DMS 273 treated with DMSO at 0.1 percent for 48 hours (cell line): ENCODE data around the gene ZNF782.
"Not testable (repeated sequence)": the region's sequence is repeated elsewhere in the genome, so short reads cannot be mapped to it uniquely, and the experiment has no call there.

ENCODE experiments used
- DNase-seq: peaks from one replicate; lab custom pipeline; 2025; lab: John Stamatoyannopoulos, UW

Gene ZNF782

GRCh38 chr9:96853781-96854650, at the start of gene ZNF782:
ZNF782 (minus strand) TSS chr9:96854514; CDS start chr9:96851961, 2,553 bp downstream.
- DNase-seq, result peak; percentile 89

GRCh38 chr9:96900010-96900409, 45.7 kb upstream of the ZNF782 start:
- DNase-seq, result not testable (repeated sequence)

GRCh38 chr9:96892131-96892530, 37.8 kb upstream of the ZNF782 start:
- DNase-seq, result no peak

GRCh38 chr9:96888591-96888990, 34.3 kb upstream of the ZNF782 start:
- no peak for DNase-seq

- DNase-seq, result no peak
Measured at GRCh38 chr9:96885424-96885823, 31.1 kb upstream of the ZNF782 start.

- DNase-seq, result no peak
Measured at GRCh38 chr9:96884443-96884842, 30.1 kb upstream of the ZNF782 start.

GRCh38 chr9:96883922-96884321, 29.6 kb upstream of the ZNF782 start:
- no peak for DNase-seq

GRCh38 chr9:96877269-96877668, 23.0 kb upstream of the ZNF782 start:
- no peak for DNase-seq

- peak; percentile 86 for DNase-seq
Measured at GRCh38 chr9:96875461-96876142, 21.3 kb upstream of the ZNF782 start.

- no peak for DNase-seq
Measured at GRCh38 chr9:96874947-96875460, 20.7 kb upstream of the ZNF782 start.

- no peak for DNase-seq
Measured at GRCh38 chr9:96874201-96874785, 20.0 kb upstream of the ZNF782 start.

GRCh38 chr9:96871176-96871575, 16.9 kb upstream of the ZNF782 start:
- DNase-seq, result no peak

GRCh38 chr9:96868709-96869108, 14.4 kb upstream of the ZNF782 start:
- no peak for DNase-seq

- DNase-seq, result no peak
Measured at GRCh38 chr9:96867079-96867804, 12.9 kb upstream of the ZNF782 start.

- not testable (repeated sequence) for DNase-seq
Measured at GRCh38 chr9:96865240-96865639, 10.9 kb upstream of the ZNF782 start.

GRCh38 chr9:96859461-96860198, 5.3 kb upstream of the ZNF782 start:
- DNase-seq, result no peak

- DNase-seq, result no peak
Measured at GRCh38 chr9:96858670-96859069, 4.4 kb upstream of the ZNF782 start.

- DNase-seq, result no peak
Measured at GRCh38 chr9:96858018-96858573, 3.8 kb upstream of the ZNF782 start.

GRCh38 chr9:96856363-96857286, 2.3 kb upstream of the ZNF782 start:
- DNase-seq, result peak; percentile 18
